Kasumi-1 (cell line): ENCODE data around the gene RAB35.

Experiments used
- DNase-seq, 2 experiments: peaks; one replicate each; lab custom pipeline; 2025; lab: John Stamatoyannopoulos, UW

The RAB35 gene

GRCh38 chr12:120086801-120087621 is 29.5 kb downstream of the RAB35 start:
- DNase-seq, result peak; percentile 98 to 99

GRCh38 chr12:120085920-120086645 is 30.5 kb downstream of the RAB35 start:
- no peak for DNase-seq

GRCh38 chr12:120081641-120082040 is 34.9 kb downstream of the RAB35 start:
- DNase-seq, result no peak

- DNase-seq, result no peak
Measured at GRCh38 chr12:120079411-120080400, 36.8 kb downstream of the RAB35 start.

DNA sequence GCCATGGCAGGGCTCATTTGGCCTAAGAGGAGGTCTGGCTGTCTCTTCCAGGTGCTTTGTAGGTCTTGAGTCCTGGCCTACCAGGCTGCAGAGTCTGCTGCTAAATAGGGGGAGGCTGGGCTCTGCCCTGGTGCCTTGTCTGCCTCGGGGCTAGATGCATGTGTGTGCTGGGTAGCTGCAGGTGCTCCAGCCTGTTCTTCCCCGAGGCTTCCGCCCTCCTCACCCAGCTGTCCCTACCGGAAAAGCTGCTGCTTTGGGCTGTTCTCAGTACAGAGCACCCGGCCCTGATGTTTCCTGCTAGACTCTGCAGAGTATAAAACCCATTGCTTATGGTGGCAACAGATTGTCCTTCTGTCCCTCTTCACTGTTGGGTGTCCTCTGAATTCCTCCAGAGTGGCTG is 37.7 kb downstream of the RAB35 start:
- no peak for DNase-seq

- no peak for DNase-seq
Measured at GRCh38 chr12:120077260-120077659, 39.3 kb downstream of the RAB35 start.

DNA sequence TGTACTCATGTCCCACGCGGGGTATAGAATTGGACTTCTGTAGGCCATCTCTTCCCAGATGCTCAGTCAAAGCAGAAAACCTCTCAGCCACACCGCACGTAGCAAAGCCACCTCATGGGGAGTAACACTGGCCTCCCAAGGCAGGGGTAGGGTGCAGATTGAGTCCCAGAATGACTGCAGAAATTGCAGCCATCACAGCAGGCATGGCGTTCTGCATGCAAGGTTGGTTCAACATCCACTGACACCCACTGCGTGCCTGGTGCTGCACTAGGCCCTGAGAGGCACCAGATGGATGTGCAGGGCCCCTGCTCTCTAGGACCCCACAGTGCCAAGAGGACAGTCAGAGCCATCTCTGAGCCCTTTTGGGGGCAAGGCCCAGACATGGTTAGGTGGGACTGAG is 39.9 kb downstream of the RAB35 start:
- no peak for DNase-seq

DNA sequence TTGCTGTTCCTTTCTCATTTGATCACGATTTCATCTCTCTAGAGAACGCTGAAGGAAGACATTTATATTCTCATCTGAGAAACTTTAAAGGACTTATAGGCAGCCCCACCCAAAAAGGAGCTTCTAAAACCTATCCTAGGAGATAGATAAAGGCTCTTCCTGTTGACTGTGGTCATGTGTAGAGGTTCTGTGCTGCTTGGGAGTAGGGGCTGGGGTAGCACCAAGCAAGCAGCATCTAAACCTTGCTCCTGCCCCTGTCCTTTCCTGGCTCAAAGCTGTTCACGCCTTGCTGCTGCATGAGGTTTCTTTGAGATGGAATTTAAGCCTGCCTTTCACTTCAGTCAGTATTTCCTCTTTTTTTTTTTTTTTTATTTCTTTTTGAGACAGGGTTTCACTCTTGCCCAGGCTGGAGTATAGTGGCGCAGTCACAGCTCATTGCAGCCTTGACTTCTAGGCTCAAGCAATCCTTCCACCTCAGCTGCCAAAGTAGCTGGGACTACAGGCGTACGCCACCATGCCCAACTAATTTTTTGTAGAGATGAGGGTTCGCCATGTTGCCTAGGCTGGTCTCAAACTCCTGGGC is 41.4 kb downstream of the RAB35 start:
- DNase-seq, result peak in 1 of 2 experiments; percentile 16

DNA sequence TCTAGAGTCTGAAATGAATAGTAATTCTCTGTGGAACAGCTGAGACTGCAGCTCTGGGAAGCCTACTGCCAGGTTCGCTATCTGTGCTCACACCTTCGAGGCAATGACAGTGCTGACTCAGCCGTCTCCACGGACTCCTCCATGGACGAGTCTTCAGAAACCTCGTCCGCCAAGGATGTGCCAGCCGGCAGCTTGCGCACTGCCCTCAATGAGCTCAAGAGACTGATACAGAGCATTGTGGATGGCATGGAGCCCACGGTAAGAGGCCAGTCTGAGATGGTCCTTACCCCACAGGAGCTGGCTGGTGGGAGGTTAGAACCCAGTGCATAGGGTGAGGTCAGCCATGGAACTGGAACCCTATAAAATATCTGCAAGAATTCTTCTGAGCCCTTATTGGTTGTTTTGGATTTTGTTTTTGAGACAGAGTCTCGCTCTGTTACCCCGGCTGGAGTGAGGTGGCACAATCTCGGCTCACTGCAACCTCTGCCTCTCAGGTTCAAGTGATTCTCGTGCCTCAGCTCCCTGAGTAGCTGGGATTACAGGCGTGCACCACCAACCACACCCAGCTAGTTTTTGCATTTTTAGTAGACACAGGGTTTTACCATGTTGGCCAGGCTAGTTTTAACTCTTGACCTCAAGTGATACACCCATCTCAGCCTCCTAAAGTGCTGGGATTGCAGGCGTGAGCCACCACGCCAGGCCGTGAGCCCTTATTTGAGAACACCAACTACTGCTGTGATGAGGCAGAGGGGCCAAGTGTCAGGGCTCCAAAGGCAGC is 43.9 kb downstream of the RAB35 start:
- DNase-seq, result no peak

DNA sequence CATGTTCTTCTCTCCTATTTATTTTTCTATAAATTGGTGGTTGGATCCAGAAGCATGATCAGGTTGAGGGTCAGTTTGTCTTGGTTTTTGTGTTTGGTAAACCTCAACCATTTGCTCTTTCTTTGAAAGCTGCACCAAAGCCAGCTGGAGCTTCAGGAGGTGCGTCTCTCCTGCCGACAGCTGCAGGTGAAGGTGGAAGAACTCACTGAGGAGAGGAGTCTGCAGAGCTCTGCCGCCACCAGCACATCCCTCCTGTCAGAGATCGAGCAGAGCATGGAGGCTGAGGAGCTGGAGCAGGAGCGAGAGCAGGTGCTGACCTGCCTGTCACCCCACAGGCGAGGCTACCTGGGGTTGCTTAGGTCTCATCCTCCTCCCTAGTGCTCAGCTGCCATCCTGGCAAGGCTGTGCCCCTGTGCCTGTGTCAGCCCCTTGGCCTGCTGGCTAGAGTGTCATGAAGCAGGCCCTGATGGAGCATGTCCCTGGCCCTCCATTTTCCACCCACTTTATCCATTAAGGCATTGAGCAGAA is 45.0 kb downstream of the RAB35 start:
- DNase-seq, result no peak

DNA sequence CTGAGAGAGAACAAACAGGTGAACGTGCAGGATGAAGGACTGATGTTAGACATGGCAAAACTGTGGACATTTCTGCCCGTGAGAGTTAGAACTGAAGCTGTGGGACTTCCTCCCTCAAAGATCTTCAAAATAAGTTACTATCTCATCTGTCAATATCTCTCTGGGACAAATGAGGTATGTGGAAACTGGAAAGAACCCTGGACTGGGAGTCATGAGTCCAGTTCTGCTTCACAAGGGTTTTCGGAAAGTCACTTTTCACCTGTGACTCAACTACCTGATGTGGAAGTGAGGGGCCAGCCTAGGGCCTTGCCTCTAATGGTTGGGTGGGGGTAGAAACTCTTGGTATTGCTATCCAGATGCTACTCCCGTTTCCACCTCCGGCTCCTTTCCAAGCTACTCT is 47.3 kb downstream of the RAB35 start:
- no peak for DNase-seq

- DNase-seq, result no peak
Measured at GRCh38 chr12:120067901-120068300, 48.7 kb downstream of the RAB35 start.

- no peak for DNase-seq
Measured at GRCh38 chr12:120067084-120067869, 49.3 kb downstream of the RAB35 start.

- DNase-seq, result no peak
Measured at GRCh38 chr12:120066341-120066740, 50.2 kb downstream of the RAB35 start.

- no peak for DNase-seq
Measured at GRCh38 chr12:120065472-120065871, 51.1 kb downstream of the RAB35 start.

DNA sequence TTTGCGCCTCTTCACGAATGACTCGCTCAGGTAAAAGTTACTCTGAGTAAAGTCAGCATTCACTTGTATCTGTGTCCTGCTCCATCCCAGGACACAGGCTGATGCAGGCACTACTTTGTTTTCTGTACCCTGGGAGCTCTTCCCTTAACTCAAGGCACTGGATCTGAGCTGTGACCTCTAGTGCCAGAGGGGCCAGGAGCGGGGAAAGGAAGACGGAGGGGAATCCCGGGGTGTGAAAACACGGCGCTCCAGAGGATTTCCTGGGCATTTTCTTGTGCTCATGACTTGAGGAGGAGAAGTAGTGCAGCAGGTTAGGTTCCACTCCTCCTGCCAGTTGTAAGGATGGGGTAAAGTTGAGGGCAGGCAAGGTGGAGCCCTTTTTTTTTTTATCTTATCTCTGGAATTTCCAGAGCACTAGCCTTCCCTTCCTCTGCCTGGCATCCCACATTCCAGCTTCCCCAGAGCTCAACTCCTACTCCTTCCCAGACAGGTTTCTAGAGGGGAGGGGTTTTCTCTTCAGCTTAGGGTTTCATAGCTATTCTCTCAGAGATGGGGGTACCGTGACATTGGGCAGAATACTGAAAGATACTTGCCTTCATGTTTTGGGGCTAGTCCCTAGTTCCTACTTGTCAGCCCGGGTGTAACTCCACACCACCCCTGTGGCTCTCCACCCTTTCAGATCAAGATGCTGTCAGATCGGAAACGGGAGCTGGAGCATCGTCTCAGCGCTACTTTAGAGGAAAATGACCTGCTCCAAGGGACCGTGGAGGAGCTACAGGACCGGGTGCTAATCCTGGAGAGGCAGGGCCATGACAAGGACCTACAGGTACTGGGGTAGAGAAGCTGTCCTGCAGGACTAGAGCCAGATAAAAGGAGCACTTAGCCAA is 52.3 kb downstream of the RAB35 start:
- no peak for DNase-seq

DNA sequence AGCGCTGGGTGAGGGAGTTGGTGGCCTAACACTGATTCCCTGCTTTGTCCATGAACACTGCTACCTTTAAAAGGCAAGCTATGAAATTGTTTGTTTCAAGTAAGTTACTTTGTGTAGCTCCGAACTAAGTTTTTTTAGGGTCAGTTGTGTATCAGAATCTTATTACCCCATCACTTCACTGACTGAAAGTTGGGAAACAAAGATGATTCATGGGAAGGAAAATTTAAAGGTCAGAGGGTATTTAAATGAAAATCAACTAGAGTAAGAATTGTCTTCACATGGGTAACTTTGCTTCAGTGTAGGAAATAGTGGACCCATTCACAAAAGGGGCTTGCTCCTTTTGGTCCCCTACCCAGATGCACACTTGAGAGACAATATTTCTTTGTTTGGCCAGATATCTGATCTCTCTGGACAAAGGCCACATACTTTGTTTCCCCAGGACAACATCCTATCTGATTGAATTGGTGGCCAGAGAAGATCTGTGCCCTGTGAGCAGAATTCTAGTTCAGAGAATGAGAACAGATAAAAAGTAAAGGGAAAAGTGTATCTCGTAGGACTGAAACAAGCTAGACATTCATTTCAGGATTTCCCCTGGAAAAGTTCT is 53.5 kb downstream of the RAB35 start:
- no peak for DNase-seq

- no peak for DNase-seq
Measured at GRCh38 chr12:120061575-120062214, 54.9 kb downstream of the RAB35 start.
